MCF 10A (cell line): Measurements from ENCODE around the gene CAPN10. TPM values are rescaled to one million over a fixed set of nuclear protein-coding genes. Genes with fewer than 3 reads are reported as not detected.

Experiments used
- BruUV-seq: library from RNA; stranded (reverse); fragments of 400-500 nt; replicated peaks from 2 replicates; lab custom pipeline; 2021; lab: Mats Ljungman, UMichigan
- CTCF ChIA-PET: fragments of 300-600 bp; sonication (Branson Sonifier 250); formaldehyde crosslinking; extraction: SDS; loops from one replicate; lab custom pipeline; 2021; ENCODE audit warnings: antibody characterized with exemption, inconsistent platforms; lab: Yijun Ruan, JAX
- POLR2A ChIA-PET: fragments of 300-600, 350-650 bp; sonication (Branson Sonifier 250); formaldehyde crosslinking; extraction: SDS; loops from one replicate; lab custom pipeline; 2020; ENCODE audit warnings: antibody characterized with exemption, inconsistent platforms; lab: Yijun Ruan, JAX
- DNase-seq: peaks from one replicate; pipeline ENCODE4 v3.0.0-alpha.2; 2018; ENCODE audit not compliant: unreplicated experiment
- H3K27ac Mint-ChIP-seq: one replicate; pipeline ENCODE4 v1.8.0; 2022; ENCODE audit warnings: mild to moderate bottlenecking, low read depth, mixed read lengths; ENCODE audit not compliant: unreplicated experiment
- H3K27me3 Mint-ChIP-seq: one replicate; pipeline ENCODE4 v1.8.0; 2022; ENCODE audit warnings: mixed read lengths; ENCODE audit not compliant: insufficient read depth, unreplicated experiment
- H3K36me3 Mint-ChIP-seq: one replicate; pipeline ENCODE4 v1.8.0; 2022; ENCODE audit warnings: mild to moderate bottlenecking, moderate library complexity, mixed read lengths; ENCODE audit not compliant: insufficient read depth, unreplicated experiment
- H3K4me1 Mint-ChIP-seq: one replicate; pipeline ENCODE4 v1.8.0; 2022; ENCODE audit warnings: mixed read lengths; ENCODE audit not compliant: insufficient read depth, unreplicated experiment
- H3K4me3 Mint-ChIP-seq: one replicate; pipeline ENCODE4 v1.8.0; 2022; ENCODE audit warnings: mild to moderate bottlenecking, moderate library complexity, mixed read lengths; ENCODE audit not compliant: unreplicated experiment
- H3K9me3 Mint-ChIP-seq: one replicate; pipeline ENCODE4 v1.8.0; 2022; ENCODE audit warnings: mixed read lengths; ENCODE audit not compliant: unreplicated experiment
- CTCF ChIP-seq: fragments of 200-600 bp; IDR thresholded peaks from one replicate; pipeline ENCODE4 v1.8.0; 2022; ENCODE audit warnings: antibody characterized with exemption, mild to moderate bottlenecking; ENCODE audit not compliant: unreplicated experiment
- intact Hi-C: fragments of 100-400 bp; cut with micrococcal nuclease; formaldehyde crosslinking; loops from 2 replicates; pipeline ENCODE4 v1.14.1; 2022
- total RNA-seq: library from RNA; stranded (reverse); gene quantifications from 2 replicates; pipeline ENCODE4 v1.2.3, GENCODE V29; 2022

Gene CAPN10
- total RNA-seq, 1 experiment from 2014 or later = 27.6 TPM

- Mint-ChIP-seq H3K4me3 (no peak overlapping the region), H3K27ac (no peak overlapping the region), H3K4me1 (peaks cover 2% of the 10 kb centered on the region), H3K9me3 (no peaks in the 10 kb centered on the region), H3K27me3 (no peaks in the 10 kb centered on the region), H3K36me3 (peaks cover 14% of the 10 kb centered on the region)
- ChIA-PET CTCF (interaction anchor here (0.9 kb wide), 1 partner anchor 13 kb away, joined by 3 read pairs; no protein-coding TSS in a partner anchor), POLR2A (no interaction called here)
- intact Hi-C loops = no loop called here
- no peak for DNase-seq
- no peak for TF ChIP-seq CTCF
- BruUV-seq = no TSS peak
These were observed 7.3 kb downstream of the CAPN10 start for GRCh38 chr2:240593703-240594451.

GRCh38 chr2:240594511-240595380 lies 8.2 kb downstream of the CAPN10 start:
- intact Hi-C loops = no loop called here

GRCh38 chr2:240595381-240596079 lies 9.0 kb downstream of the CAPN10 start:
- BruUV-seq = no TSS peak
- Mint-ChIP-seq H3K4me1 (no peaks in the 10 kb centered on the region), H3K4me3 (no peak overlapping the region), H3K27ac (no peak overlapping the region), H3K27me3 (no peaks in the 10 kb centered on the region), H3K36me3 (peaks cover 11% of the 10 kb centered on the region), H3K9me3 (no peaks in the 10 kb centered on the region)
- ChIA-PET POLR2A (no interaction called here), CTCF (no interaction called here)
- intact Hi-C loops = no loop called here
- TF ChIP-seq CTCF = peak; percentile 16
- DNase-seq = no peak

More at GRCh38 chr2:240594511-240595380, 8.2 kb downstream of the CAPN10 start:
- TF ChIP-seq CTCF = no peak
- ChIA-PET CTCF (no interaction called here), POLR2A (no interaction called here)
- Mint-ChIP-seq H3K27ac (no peak overlapping the region), H3K27me3 (no peaks in the 10 kb centered on the region), H3K9me3 (no peaks in the 10 kb centered on the region), H3K4me3 (no peak overlapping the region), H3K36me3 (peaks cover 11% of the 10 kb centered on the region), H3K4me1 (no peaks in the 10 kb centered on the region)
- BruUV-seq = no TSS peak
- DNase-seq = no peak

GRCh38 chr2:240596080-240596460 lies 9.5 kb downstream of the CAPN10 start:
- no peak for TF ChIP-seq CTCF
- peaks cover 15% of the 10 kb centered on the region for H3K36me3 Mint-ChIP-seq

More at GRCh38 chr2:240596080-240596460, 9.5 kb downstream of the CAPN10 start:
- ChIA-PET POLR2A (no interaction called here), CTCF (no interaction called here)
- BruUV-seq = no TSS peak
- Mint-ChIP-seq H3K27me3 (no peaks in the 10 kb centered on the region), H3K4me1 (no peaks in the 10 kb centered on the region), H3K9me3 (no peaks in the 10 kb centered on the region), H3K4me3 (no peak overlapping the region), H3K27ac (no peak overlapping the region)
- intact Hi-C loops = no loop called here
- DNase-seq = no peak
